T-helper 1 cell treated with Interleukin-12 subunit alpha and Interleukin-12 subunit beta and Interleukin-4 antibody, amounts not matched to agents 30 μg/mL and 1 μg/mL, for 36 hours (primary cell): ENCODE data around the gene OR5T2.
"Not testable (repeated sequence)": the region's sequence is repeated elsewhere in the genome, so short reads cannot be mapped to it uniquely, and the experiment has no call there.

Experiments
- H3K27ac Mint-ChIP-seq: one replicate; pipeline ENCODE4 v1.8.0; 2021; ENCODE audit warnings: mild to moderate bottlenecking, mixed read lengths
- H3K27me3 Mint-ChIP-seq: one replicate; pipeline ENCODE4 v1.8.0; 2021; ENCODE audit warnings: low read depth, mixed read lengths
- H3K36me3 Mint-ChIP-seq: one replicate; pipeline ENCODE4 v1.8.0; 2021; ENCODE audit warnings: low read depth, mixed read lengths
- H3K4me1 Mint-ChIP-seq: one replicate; pipeline ENCODE4 v1.8.0; 2021; ENCODE audit warnings: low read depth, mixed read lengths
- H3K4me3 Mint-ChIP-seq: one replicate; pipeline ENCODE4 v1.8.0; 2021; ENCODE audit warnings: mild to moderate bottlenecking, moderate library complexity, mixed read lengths
- H3K9me3 Mint-ChIP-seq: one replicate; pipeline ENCODE4 v1.8.0; 2021; ENCODE audit warnings: mixed read lengths

The OR5T2 gene

DNA sequence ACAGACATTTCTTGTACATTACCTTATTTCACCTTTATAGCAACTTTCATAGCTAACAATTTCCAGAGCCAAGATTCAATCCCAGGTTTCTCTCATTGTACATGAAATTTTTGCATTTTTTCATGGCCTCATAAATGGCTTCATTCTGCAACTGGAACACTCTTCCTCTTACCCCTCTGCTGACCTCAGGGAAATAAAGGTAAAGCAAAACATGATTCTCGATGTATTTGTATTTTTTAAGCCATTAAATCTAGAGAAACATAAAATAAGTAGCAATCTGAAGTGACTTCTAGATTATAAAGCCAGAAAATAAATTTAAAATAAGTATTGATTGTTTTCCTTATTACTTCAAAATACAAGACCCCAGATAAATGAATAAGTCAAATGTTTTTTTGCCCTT lies at the start of gene OR5T2:
Gene OR5T2, minus strand, starts transcription at position 101 of the 400 bp plus-strand sequence. CDS start 1,193 bp downstream, outside the sequence.
- Mint-ChIP-seq H3K4me3 (no peak within 1 kb of the TSS), H3K4me1 (no peaks in the 10 kb centered on the region), H3K36me3 (no peaks in the 10 kb centered on the region), H3K9me3 (peaks cover 29% of the 10 kb centered on the region), H3K27ac (no peak within 1 kb of the TSS), H3K27me3 (no peaks in the 10 kb centered on the region)

GRCh38 chr11:56273854-56274253 lies 39.8 kb upstream of the OR5T2 start, which contains the start of gene OR5T1:
Gene OR5T1 (plus strand): TSS chr11:56274154. CDS start chr11:56275639, 1,485 bp downstream.
- Mint-ChIP-seq H3K4me3 (no peak within 1 kb of the TSS), H3K27ac (no peak within 1 kb of the TSS), H3K27me3 (no peaks in the 10 kb centered on the region), H3K4me1 (no peaks in the 10 kb centered on the region), H3K36me3 (no peaks in the 10 kb centered on the region), H3K9me3 (peaks cover 22% of the 10 kb centered on the region)

GRCh38 chr11:56271092-56271491 lies 37.0 kb upstream of the OR5T2 start:
- Mint-ChIP-seq H3K4me1 (no peaks in the 10 kb centered on the region), H3K36me3 (no peaks in the 10 kb centered on the region), H3K27me3 (no peaks in the 10 kb centered on the region), H3K4me3 (no peak overlapping the region), H3K9me3 (peaks cover 27% of the 10 kb centered on the region), H3K27ac (no peak overlapping the region)

DNA sequence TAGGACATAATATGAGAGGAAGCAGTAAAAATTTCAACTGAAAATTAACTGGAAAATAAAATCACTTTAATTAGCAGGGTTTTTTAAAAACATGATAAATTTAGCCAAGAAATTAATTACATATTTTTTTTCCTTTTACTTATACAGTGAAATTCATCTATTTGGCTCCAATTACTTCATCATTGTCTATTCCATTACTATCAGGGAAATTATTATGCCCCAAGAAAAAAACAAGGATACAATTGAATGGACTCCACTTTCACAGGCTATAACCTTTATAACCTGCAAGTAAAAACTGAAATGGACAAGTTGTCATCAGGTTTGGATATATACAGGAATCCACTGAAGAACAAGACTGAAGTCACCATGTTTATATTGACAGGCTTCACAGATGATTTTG lies 17.9 kb upstream of the OR5T2 start, which contains the start of gene OR5T3:
Gene OR5T3, plus strand, starts transcription at position 301 of the 400 bp plus-strand sequence. Its CDS starts 0 bp downstream, at position 301.
- H3K4me1 Mint-ChIP-seq: no peaks in the 10 kb centered on the region
- H3K27me3 Mint-ChIP-seq: no peaks in the 10 kb centered on the region
- no peak within 1 kb of the TSS for H3K27ac Mint-ChIP-seq
- peaks cover 14% of the 10 kb centered on the region for H3K9me3 Mint-ChIP-seq
- H3K36me3 Mint-ChIP-seq: no peaks in the 10 kb centered on the region
- H3K4me3 Mint-ChIP-seq: no peak within 1 kb of the TSS

GRCh38 chr11:56219735-56220134 lies 14.3 kb downstream of the OR5T2 start:
- not testable (repeated sequence) for H3K4me1 Mint-ChIP-seq, H3K4me3 Mint-ChIP-seq, H3K27me3 Mint-ChIP-seq, H3K36me3 Mint-ChIP-seq, H3K27ac Mint-ChIP-seq
- H3K9me3 Mint-ChIP-seq: peaks cover 47% of the 10 kb centered on the region

GRCh38 chr11:56214537-56214936 lies 19.5 kb downstream of the OR5T2 start:
- no peaks in the 10 kb centered on the region for H3K4me1 Mint-ChIP-seq
- peaks cover 46% of the 10 kb centered on the region for H3K9me3 Mint-ChIP-seq
- H3K27me3 Mint-ChIP-seq: no peaks in the 10 kb centered on the region
- no peak overlapping the region for H3K4me3 Mint-ChIP-seq
- no peaks in the 10 kb centered on the region for H3K36me3 Mint-ChIP-seq
- H3K27ac Mint-ChIP-seq: no peak overlapping the region

- Mint-ChIP-seq H3K36me3 (no peaks in the 10 kb centered on the region), H3K9me3 (peaks cover 25% of the 10 kb centered on the region), H3K27me3 (no peaks in the 10 kb centered on the region), H3K27ac (no peak overlapping the region), H3K4me1 (no peaks in the 10 kb centered on the region), H3K4me3 (no peak overlapping the region)
These were observed 26.3 kb downstream of the OR5T2 start for GRCh38 chr11:56207790-56208189.

DNA sequence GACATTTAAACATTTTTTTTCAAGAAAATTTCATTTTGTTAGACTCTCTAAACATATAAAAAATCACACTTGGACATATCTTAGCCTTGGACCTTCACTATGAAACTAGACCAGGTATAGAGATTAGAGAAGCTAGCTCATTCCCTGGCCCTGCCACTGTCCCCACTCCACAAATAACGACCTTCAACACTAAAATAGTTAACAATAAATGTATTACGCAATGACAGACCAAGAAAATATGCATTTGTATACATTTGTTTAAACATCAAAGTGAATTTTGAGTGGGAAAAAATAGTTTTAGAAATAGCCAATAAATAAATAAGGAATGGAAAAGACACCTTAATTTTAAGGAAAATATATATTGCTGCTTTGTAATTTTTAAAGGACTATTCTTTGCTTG lies 36.7 kb downstream of the OR5T2 start:
- H3K9me3 Mint-ChIP-seq: peaks cover 12% of the 10 kb centered on the region
- H3K27me3 Mint-ChIP-seq: no peaks in the 10 kb centered on the region
- H3K36me3 Mint-ChIP-seq: no peaks in the 10 kb centered on the region
- no peak overlapping the region for H3K27ac Mint-ChIP-seq
- no peak overlapping the region for H3K4me3 Mint-ChIP-seq
- H3K4me1 Mint-ChIP-seq: no peaks in the 10 kb centered on the region

GRCh38 chr11:56196705-56197104 lies 37.4 kb downstream of the OR5T2 start:
- no peak overlapping the region for H3K4me3 Mint-ChIP-seq
- no peaks in the 10 kb centered on the region for H3K4me1 Mint-ChIP-seq
- H3K36me3 Mint-ChIP-seq: no peaks in the 10 kb centered on the region
- H3K9me3 Mint-ChIP-seq: peaks cover 9% of the 10 kb centered on the region
- H3K27me3 Mint-ChIP-seq: no peaks in the 10 kb centered on the region
- H3K27ac Mint-ChIP-seq: no peak overlapping the region

GRCh38 chr11:56188602-56189001 lies 45.5 kb downstream of the OR5T2 start:
- no peak overlapping the region for H3K27ac Mint-ChIP-seq
- H3K9me3 Mint-ChIP-seq: peaks cover 16% of the 10 kb centered on the region
- H3K27me3 Mint-ChIP-seq: no peaks in the 10 kb centered on the region
- no peaks in the 10 kb centered on the region for H3K36me3 Mint-ChIP-seq
- no peaks in the 10 kb centered on the region for H3K4me1 Mint-ChIP-seq
- H3K4me3 Mint-ChIP-seq: no peak overlapping the region

DNA sequence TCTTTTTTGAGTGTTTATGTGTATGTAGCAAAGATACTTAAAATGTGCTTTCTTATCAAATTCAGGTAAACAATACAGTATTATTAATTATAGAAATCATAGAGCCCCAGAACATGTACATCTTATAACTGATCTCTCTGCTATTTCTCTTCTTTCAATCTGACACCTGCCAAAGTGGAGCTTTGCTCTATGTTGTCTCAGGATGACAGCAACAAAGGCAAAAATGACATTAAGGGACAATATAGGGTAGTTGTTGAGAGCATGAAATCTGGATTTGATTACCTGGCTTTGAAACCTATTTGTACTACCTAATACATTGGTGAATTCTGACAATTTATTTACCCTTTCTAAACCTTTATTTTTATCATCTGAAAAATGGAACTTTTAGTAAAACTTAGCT lies 50.6 kb downstream of the OR5T2 start:
- Mint-ChIP-seq H3K9me3 (peaks cover 39% of the 10 kb centered on the region), H3K4me1 (no peaks in the 10 kb centered on the region), H3K36me3 (no peaks in the 10 kb centered on the region), H3K27me3 (no peaks in the 10 kb centered on the region), H3K27ac (no peak overlapping the region), H3K4me3 (no peak overlapping the region)
